ENCODE results near the gene PLCXD1. TPM values are rescaled to one million over a fixed set of nuclear protein-coding genes. Genes with fewer than 3 reads are reported as not detected.

PLCXD1 gene
- total and polyA plus RNA-seq, 4 donors = 2.6 to 25.7 (median 12.8) TPM

- no peak overlapping the region for H3K4me3 ChIP-seq (ENCODE audit: low read depth in 1 of 3, low read length in 3 of 3)
- peak overlapping the region; percentile 69 to 83 for H3K27ac ChIP-seq (ENCODE audit: low read depth in 1 of 2, low read length in 2 of 2)
- H3K36me3 ChIP-seq (ENCODE audit: control insufficient read depth in 4 of 4, insufficient read depth in 3 of 4, low read depth in 1 of 4, low read length in 3 of 4) = no peaks in the 10 kb centered on the region
- WGBS = 86% methylated on average over 8 of the region's 8 CpGs
- no peak for TF ChIP-seq GABPA (IDR thresholded peaks at IDR 0.05 in 1 of 2, conservative IDR thresholded peaks at IDR 0.05 in 1 of 2)
- TF ChIP-seq RAD21 (IDR thresholded peaks at IDR 0.05) = no peak
- TF ChIP-seq NR2F2 (IDR thresholded peaks at IDR 0.05) = no peak
- no peak for TF ChIP-seq HNF4G (IDR thresholded peaks at IDR 0.05)
- no peak for TF ChIP-seq EGR1 (IDR thresholded peaks at IDR 0.05; ENCODE audit: low read depth in 2 of 2)
- no peak for TF ChIP-seq HNF4A (conservative IDR thresholded peaks at IDR 0.05)
- TF ChIP-seq FOXA1 (IDR thresholded peaks at IDR 0.05) = no peak
- TF ChIP-seq SP1 (IDR thresholded peaks at IDR 0.05) = no peak
- no peak for TF ChIP-seq RXRA (IDR thresholded peaks at IDR 0.05)
- TF ChIP-seq ZBTB33 (IDR thresholded peaks at IDR 0.05) = no peak
- no peak for TF ChIP-seq TAF1 (conservative IDR thresholded peaks at IDR 0.05)
- no peak for TF ChIP-seq FOXA2 (IDR thresholded peaks at IDR 0.05)
- no peak for TF ChIP-seq REST (IDR thresholded peaks at IDR 0.05)
- TF ChIP-seq CTCF (IDR thresholded peaks at IDR 0.05; ENCODE audit: low read depth, low read length, missing input control) = no peak
- TF ChIP-seq MAX (IDR thresholded peaks at IDR 0.05) = no peak
- no peak for TF ChIP-seq JUND (IDR thresholded peaks at IDR 0.05)
- TF ChIP-seq YY1 (IDR thresholded peaks at IDR 0.05) = no peak
- DNase-seq (ENCODE audit: low spot score) = no peak
- H3K9me3 ChIP-seq (ENCODE audit: control insufficient read depth in 4 of 4, low read length in 3 of 4) = no peaks in the 10 kb centered on the region
- no peaks in the 10 kb centered on the region for H3K27me3 ChIP-seq (ENCODE audit: control insufficient read depth in 4 of 4, insufficient read depth in 4 of 4, low read length in 3 of 4)
- H3K4me1 ChIP-seq (ENCODE audit: control insufficient read depth in 4 of 4, insufficient read depth in 4 of 4, low read length in 3 of 4) = peaks cover 6 to 24% (median 20%) of the 10 kb centered on the region in 4 donors
- H3K9ac ChIP-seq (ENCODE audit: low read depth in 1 of 2, low read length in 2 of 2) = no peak overlapping the region
Measured at GRCh38 chrX:265502-265901, 15.7 kb upstream of the PLCXD1 start.

GRCh38 chrX:267771-268261 is 13.4 kb upstream of the PLCXD1 start:
- H3K4me3 ChIP-seq (ENCODE audit: low read depth in 1 of 3, low read length in 3 of 3) = no peak overlapping the region
- no peaks in the 10 kb centered on the region for H3K9me3 ChIP-seq (ENCODE audit: control insufficient read depth in 4 of 4, low read length in 3 of 4)
- WGBS = 92% methylated on average over 33 of the region's 33 CpGs
- H3K9ac ChIP-seq (ENCODE audit: low read depth in 1 of 2, low read length in 2 of 2) = no peak overlapping the region
- no peaks in the 10 kb centered on the region for H3K36me3 ChIP-seq (ENCODE audit: control insufficient read depth in 4 of 4, insufficient read depth in 3 of 4, low read depth in 1 of 4, low read length in 3 of 4)
- no peak for TF ChIP-seq HNF4A (conservative IDR thresholded peaks at IDR 0.05)
- TF ChIP-seq JUND (IDR thresholded peaks at IDR 0.05) = no peak
- no peak for TF ChIP-seq TAF1 (conservative IDR thresholded peaks at IDR 0.05)
- TF ChIP-seq NR2F2 (IDR thresholded peaks at IDR 0.05) = no peak
- no peak overlapping the region for H3K27ac ChIP-seq (ENCODE audit: low read depth in 1 of 2, low read length in 2 of 2)
- H3K27me3 ChIP-seq (ENCODE audit: control insufficient read depth in 4 of 4, insufficient read depth in 4 of 4, low read length in 3 of 4) = no peaks in the 10 kb centered on the region
- peaks cover 2 to 10% (median 8%) of the 10 kb centered on the region in 4 donors for H3K4me1 ChIP-seq (ENCODE audit: control insufficient read depth in 4 of 4, insufficient read depth in 4 of 4, low read length in 3 of 4)
- no peak for DNase-seq (ENCODE audit: low spot score)

Measured in liver (tissue), 9 donors.